GM18868 (cell line): ENCODE measurements around the gene AUH.
"Not testable (repeated sequence)": the region's sequence is repeated elsewhere in the genome, so short reads cannot be mapped to it uniquely, and the experiment has no call there.

Experiments used
- ATAC-seq: cut with Tn5 transposase; IDR thresholded peaks from one replicate; pipeline ENCODE4 v1.9.1; 2021; ENCODE audit warnings: mild to moderate bottlenecking, moderate library complexity; ENCODE audit not compliant: unreplicated experiment

The AUH gene

DNA sequence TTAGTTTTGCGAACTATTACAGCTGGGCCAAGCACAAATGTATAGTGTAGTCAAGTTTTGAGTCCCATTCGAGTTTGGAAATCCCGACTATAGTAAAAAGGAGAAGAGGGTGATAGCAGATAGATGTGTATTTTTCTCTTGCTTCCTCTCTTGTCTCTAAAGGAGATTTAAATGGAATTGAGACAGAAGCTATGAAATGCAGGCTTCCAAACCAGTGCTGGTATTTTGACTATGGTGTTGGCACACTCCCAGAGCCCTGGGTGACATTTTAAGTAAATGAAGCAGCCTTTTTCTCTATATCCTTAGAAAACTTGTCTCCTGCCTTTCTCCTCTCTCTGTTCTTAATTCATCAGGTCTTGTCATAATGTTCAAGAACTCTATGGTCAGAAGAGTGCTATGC, 17.7 kb upstream of the AUH start:
- no peak for ATAC-seq

DNA sequence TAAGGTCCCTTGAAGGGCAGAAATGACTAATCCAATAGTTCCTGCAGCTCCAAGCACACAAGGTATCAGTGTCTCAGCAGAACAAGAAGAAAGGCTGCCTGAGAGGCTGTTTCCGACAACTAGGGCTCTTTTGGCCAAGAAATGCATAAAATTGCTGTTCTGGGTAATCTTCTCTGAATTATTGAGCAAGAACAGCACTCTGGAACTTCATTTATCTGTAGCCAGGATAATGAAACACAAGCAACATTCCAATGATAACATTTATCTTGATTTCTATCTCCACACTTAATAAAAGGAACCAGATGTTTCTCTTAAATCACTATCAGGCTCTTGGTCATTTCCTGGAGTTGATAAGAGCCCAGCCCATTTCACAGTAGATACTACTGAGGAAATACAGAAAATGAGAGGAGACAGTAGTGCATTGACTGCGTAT, 17.0 kb upstream of the AUH start:
- ATAC-seq = no peak

DNA sequence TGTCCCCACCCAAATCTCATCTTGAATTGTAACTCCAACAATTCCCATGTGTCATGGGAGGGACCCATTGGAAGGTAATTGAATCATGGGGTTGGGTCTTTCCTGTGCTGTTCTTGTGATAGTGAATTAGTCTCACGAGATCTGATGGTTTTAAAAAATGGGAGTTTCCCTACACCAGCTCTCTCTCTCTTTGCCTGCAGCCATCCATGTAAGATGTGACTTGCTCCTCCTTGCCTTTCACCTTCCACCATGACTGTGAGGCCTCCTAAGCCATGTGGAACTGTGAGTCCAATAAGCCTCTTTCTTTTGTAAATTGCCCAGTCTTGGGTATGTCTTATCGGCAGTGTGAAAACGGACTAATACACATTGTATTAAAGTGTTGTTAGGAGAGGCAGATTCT, 16.3 kb upstream of the AUH start:
- ATAC-seq = not testable (repeated sequence)

DNA sequence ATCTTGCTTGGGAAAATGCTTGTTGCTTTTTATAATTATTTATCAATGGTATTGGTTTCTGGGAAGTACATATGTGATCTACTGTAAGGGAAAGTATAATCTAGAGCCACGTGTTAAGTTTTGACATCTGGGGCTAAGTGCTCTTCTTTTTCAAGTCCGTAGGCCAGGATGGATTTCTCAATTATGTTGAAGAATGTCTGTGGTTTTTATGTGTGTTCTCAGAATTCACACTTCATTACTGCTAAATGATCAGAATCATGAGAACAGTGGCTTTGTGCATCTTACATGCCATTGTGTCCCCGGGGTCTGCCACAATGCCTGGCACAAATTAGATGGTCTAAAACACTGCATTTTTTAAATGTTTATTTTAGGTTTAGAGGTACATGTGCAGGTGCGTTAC, 14.5 kb upstream of the AUH start:
- no peak for ATAC-seq

- no peak for ATAC-seq
These were observed 13.2 kb upstream of the AUH start for GRCh38 chr9:91374939-91375338.

- no peak for ATAC-seq
These were observed 10.2 kb upstream of the AUH start for GRCh38 chr9:91371894-91372293.

GRCh38 chr9:91370006-91370405, 8.3 kb upstream of the AUH start:
- ATAC-seq = not testable (repeated sequence)

DNA sequence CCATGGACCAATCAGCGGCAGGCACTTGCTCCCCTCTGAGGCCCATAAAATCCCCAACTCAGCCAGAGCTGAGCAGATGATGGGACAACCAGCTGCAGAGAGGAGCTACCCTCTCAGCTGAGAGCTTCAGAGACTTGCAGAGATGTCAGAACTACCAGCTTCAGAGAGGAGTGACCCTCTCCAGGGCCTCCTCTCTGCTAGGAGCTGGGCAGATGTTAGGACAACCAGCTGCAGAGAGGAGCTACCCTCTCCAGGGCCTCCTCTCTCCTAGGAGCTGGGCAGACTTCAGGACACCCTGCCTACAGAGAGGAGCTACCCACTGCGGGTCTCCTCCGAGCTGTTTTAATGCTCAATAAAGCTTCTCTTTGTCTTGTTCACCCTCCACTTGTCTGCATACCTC, 3.0 kb upstream of the AUH start:
- no peak for ATAC-seq

GRCh38 chr9:91364005-91364404, 2.3 kb upstream of the AUH start:
- no peak for ATAC-seq

DNA sequence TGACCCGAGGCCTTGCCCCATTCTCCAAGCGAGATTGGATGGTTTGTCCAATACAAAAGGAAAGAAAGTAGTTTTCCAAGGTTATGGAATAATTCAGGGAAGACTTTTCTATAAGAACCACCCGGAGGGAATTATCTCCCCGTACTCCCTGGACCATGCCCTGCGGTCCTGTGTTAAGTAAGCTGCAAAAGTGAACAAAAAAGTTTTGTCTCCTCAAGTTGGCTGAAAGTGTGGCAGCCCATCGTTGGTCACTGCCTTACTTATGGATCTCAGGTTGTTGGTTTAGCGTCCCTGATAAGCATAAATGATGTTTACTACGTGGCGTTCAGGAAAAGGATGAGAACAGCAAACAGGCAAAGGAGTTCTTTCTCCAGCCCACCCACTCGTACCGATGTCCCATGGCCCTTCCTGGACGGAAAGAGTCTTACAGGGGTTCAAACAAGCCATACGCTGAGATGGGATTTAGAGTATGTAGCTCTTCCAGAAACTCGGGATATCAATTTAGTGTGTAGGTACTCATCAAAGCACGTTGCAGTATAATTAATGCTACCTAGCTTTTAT, 413 bp upstream of the AUH start:
- peak; percentile 9 for ATAC-seq

GRCh38 chr9:91360551-91361290, 997 bp downstream of the AUH start:
- ATAC-seq = peak; percentile 33

- no peak for ATAC-seq
These were observed 1.8 kb downstream of the AUH start for GRCh38 chr9:91359734-91360470.

GRCh38 chr9:91359083-91359482, 2.6 kb downstream of the AUH start:
- ATAC-seq = no peak

DNA sequence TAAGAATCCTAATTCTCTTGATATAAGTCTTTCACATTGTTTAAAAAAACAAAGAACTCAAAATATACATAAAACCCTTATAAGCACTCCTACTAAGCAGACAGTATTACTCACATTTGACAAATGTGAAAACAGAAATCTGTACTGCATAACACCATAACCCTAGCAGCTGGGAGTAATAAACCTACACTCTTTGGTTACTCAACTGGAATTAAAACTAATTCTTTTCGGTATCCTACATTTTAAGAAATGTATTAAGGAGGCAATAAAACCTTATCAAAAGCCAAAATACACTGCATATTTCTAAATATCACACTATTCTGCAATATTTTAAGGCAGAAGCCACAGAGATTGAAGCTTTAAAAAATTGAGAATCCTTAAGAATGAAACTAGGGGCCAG, 6.8 kb downstream of the AUH start:
- ATAC-seq = no peak

DNA sequence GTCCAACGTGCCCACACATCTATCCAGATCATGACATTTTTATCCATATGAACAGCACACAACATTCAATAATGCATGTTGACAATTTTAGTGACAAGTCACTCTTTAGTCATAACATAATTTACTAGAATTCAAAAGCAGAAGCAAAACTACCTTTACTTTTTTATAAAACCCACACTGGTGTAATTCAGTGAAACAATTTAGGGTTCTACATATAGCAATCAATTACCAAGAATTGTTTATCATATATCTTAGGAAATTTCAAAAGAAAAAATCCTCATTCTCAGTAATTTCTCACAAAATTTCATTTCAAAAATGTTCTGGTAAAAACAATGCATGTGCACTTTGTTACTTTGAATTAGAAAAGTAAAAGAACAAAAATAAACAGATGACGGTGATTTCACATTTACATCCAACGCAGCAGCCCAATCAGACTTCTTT, 12.6 kb downstream of the AUH start:
- peak; percentile 57 for ATAC-seq

GRCh38 chr9:91348191-91348807, 13.4 kb downstream of the AUH start:
- ATAC-seq = no peak

GRCh38 chr9:91347377-91347776, 14.3 kb downstream of the AUH start:
- ATAC-seq = no peak

DNA sequence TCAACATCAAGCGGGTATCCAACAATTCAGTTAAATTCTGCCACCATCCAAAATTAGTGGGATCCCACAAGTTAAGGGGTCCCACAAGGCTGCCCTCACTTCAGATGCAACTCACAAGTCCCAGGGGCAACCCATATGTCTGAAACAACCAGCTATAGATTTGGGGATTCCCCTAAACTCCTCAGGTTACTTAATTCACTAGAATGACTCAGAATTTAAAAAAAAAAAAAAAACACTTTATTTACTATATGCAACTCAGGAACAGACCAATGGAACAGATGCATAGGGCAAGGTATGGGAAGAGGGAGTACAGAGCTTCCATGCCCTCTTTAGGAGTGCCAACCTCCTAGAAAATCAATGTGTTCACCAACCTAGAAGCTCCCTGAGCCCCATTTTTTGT, 15.1 kb downstream of the AUH start:
- no peak for ATAC-seq

- ATAC-seq = no peak
These were observed 15.7 kb downstream of the AUH start for GRCh38 chr9:91345978-91346377.

- ATAC-seq = no peak
These were observed 19.1 kb downstream of the AUH start for GRCh38 chr9:91342575-91342974.

DNA sequence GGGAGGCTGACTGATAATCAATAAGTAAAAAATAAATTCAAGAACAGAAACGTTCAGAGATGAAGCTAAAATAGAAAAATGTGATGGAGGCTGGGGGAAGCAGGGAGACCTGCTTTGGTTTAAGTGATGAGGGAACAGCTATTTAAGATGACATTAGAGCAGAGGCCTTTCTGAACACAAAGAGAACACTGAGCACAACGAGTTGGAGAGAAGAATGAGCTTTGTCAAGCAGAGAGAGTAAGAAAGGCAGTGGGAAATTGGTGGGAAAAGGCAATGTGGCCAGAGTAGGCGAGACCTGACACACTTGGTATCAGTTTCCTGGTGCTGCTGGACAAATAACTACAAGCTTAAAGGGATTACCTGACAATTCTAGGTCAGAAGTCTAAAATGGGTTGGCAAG, 20.0 kb downstream of the AUH start:
- ATAC-seq = no peak
